Thymus (tissue), 14 donors: ENCODE data around the gene C16orf82. TPM values are rescaled to one million over a fixed set of nuclear protein-coding genes. Genes with fewer than 3 reads are reported as not detected.

Experiments
- DNase-seq, 9 donors: peaks; one replicate each; pipeline ENCODE4 v3.0.0-alpha.2; 2013; ENCODE audit warnings: low spot score in 9 of 9, low read depth in 6 of 9, missing footprints in 1 of 9
- H3K27ac ChIP-seq, 2 donors: one replicate each; pipeline ENCODE4 v1.5.1; 2013; ENCODE audit warnings: control low read depth in 1 of 2, low read depth in 1 of 2, low read length in 1 of 2, mild to moderate bottlenecking in 1 of 2, moderate library complexity in 1 of 2
- H3K27me3 ChIP-seq, 2 donors: one replicate each; pipeline ENCODE4 v1.5.1; 2013; ENCODE audit warnings: low read length in 1 of 2; ENCODE audit not compliant: control insufficient read depth in 2 of 2, insufficient read depth in 1 of 2
- H3K36me3 ChIP-seq, 2 donors: one replicate each; pipeline ENCODE4 v1.5.1; 2013; ENCODE audit warnings: low read length in 1 of 2, mild to moderate bottlenecking in 1 of 2, moderate library complexity in 1 of 2; ENCODE audit not compliant: control insufficient read depth in 2 of 2, insufficient read depth in 2 of 2
- H3K4me1 ChIP-seq, 2 donors: one replicate each; pipeline ENCODE4 v1.5.1; 2013; ENCODE audit warnings: low read length in 2 of 2; ENCODE audit not compliant: control insufficient read depth in 2 of 2, insufficient read depth in 2 of 2
- H3K4me3 ChIP-seq, 2 donors: one replicate each; pipeline ENCODE4 v1.5.1; 2013; ENCODE audit warnings: low read length in 2 of 2, control low read depth in 1 of 2, mild to moderate bottlenecking in 1 of 2
- H3K9me3 ChIP-seq, 2 donors: one replicate each; pipeline ENCODE4 v1.5.1; 2013; ENCODE audit warnings: low read length in 1 of 2, mild to moderate bottlenecking in 1 of 2; ENCODE audit not compliant: control insufficient read depth in 2 of 2, insufficient read depth in 1 of 2
- WGBS: extraction: QIAGEN DNeasy Blood & Tissue Kit; methylation state at CpG from one replicate; pipeline ENCODE4 v1.1.7; 2013; 5-methylcytosine and 5-hydroxymethylcytosine counted together
- long read RNA-seq, 10 donors: transcript quantifications; one replicate each; lab custom pipeline, GENCODE V29; 2026
- polyA plus RNA-seq: library from polyadenylated mRNA; stranded (reverse); fragments of 200-250 nt; gene quantifications from one replicate; pipeline ENCODE4 v1.2.3, GENCODE V29; 2013
- total RNA-seq: library from RNA; stranded (reverse); fragments of 120-200 nt; gene quantifications from one replicate; pipeline ENCODE4 v1.2.4, GENCODE V29; 2013
- donor health status: healthy.

The C16orf82 gene
- not detected for total RNA-seq
- polyA plus RNA-seq = 0.05 TPM
- long read RNA-seq, donor 1 = 0 reads
- long read RNA-seq, donor 2 = 0 reads
- long read RNA-seq, donor 3 = 0 reads
- long read RNA-seq, donor 4 = 0 reads
- long read RNA-seq, donor 5, partial matches to known transcripts = 0 of 1 reads
- long read RNA-seq, donor 5, other reads (novel, unspliced or antisense) = 0 of 1 reads
- long read RNA-seq, donor 6 = 0 reads
- long read RNA-seq, donor 7, partial matches to known transcripts = 0 of 1 reads
- long read RNA-seq, donor 7, other reads (novel, unspliced or antisense) = 0 of 1 reads
- long read RNA-seq, donor 8, partial matches to known transcripts = 0 of 1 reads
- long read RNA-seq, donor 8, other reads (novel, unspliced or antisense) = 0 of 1 reads
- long read RNA-seq, donor 9 = 0 reads
- long read RNA-seq, donor 10, partial matches to known transcripts = 0 of 2 reads
- long read RNA-seq, donor 10, other reads (novel, unspliced or antisense) = 0 of 2 reads

DNA sequence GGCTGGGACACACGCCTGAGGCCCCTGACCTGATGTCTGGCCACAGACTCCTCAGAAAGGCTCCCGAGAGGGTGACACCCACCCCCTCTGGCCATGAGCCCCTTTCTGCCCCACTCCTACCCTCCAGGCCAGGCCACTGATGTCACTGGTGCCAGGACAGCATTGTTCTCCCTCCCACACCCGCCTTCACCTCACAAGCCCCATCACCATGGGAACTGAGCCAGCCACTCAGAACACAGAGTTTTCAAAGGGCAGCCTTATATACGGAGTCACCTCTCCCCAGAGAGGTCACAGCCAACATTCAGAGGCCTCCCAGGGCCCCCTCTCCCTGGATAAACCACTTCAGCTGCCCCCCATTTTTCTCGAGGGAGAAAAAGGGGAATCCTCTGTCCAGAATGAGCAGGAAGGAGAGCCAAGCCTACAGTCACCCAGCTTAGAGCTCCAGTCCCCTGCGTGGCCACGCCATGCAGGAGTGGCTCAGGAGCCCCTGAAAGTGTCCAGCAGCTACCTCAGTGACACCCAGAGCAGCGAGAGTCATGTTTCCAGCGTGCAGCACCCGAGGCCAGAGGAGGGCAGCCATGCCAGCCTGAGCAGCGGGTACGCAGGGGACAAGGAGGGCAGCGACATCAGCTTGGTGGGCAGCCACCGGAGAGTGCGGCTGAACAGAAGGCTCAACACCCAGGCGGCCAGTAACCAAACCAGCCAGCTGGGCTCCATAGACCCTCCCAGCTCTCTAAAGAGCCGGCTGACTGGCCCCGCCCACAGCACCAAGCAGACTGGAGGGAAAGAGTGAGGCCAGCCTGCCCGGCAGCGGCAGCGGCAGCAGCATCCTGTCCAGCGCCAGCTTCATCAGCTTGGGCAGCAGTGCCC is at the start of gene C16orf82:
TSS of gene C16orf82 (plus strand) at position 260 of the 870 bp plus-strand sequence.
- no peak for DNase-seq
- WGBS = 58% methylated on average over 22 of the region's 22 CpGs
- Histone ChIP-seq H3K4me1 (no peaks in the 10 kb centered on the region), H3K27me3 (peaks cover 0 to 9% of the 10 kb centered on the region in 2 donors), H3K27ac (no peak within 1 kb of the TSS), H3K4me3 (no peak within 1 kb of the TSS), H3K36me3 (no peaks in the 10 kb centered on the region), H3K9me3 (no peaks in the 10 kb centered on the region)

DNA sequence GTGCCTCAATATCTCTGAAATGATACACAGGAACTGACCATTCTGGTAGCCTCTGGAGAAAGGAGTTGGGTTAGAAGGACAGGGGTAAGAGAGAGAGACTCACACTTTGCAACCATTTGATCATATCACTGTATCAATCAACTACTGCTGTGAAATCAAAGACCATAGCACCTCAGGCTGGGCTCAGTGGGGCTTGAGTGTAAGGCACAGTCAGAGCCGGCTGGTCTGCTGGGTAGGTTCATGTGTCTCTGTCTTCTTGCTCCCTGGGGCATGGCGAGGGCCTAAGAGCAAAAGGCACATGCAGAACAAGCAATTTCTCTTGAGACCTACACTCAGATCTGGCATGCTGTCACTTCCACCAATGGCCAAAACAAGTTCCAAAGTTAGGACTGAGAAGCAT is 46.7 kb upstream of the C16orf82 start:
- Histone ChIP-seq H3K27me3 (no peaks in the 10 kb centered on the region), H3K4me1 (no peaks in the 10 kb centered on the region), H3K9me3 (no peaks in the 10 kb centered on the region), H3K27ac (no peak overlapping the region), H3K4me3 (no peak overlapping the region), H3K36me3 (no peaks in the 10 kb centered on the region)
- no peak for DNase-seq
- WGBS = 94% methylated on average over 2 of the region's 2 CpGs

DNA sequence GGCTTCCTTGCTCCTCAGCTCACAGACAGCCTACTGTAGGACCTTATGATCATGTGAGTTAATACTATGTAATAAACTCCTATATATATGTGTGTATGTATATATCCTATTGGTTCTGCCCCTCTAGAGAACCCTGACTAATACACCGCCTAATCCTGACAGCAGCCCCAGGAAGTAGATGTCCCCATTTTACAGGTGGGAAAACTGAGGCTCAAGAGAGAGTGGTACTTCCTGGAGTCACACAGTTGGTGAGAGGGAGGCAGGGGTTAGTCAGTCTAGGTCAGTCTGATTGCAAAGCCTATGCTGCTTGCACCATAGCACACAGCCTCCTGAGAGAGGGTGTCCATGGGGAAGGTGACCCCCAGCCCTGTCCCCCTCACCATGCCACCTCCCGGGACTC is 42.7 kb upstream of the C16orf82 start:
- Histone ChIP-seq H3K27me3 (no peaks in the 10 kb centered on the region), H3K4me1 (no peaks in the 10 kb centered on the region), H3K27ac (no peak overlapping the region), H3K9me3 (no peaks in the 10 kb centered on the region), H3K36me3 (no peaks in the 10 kb centered on the region), H3K4me3 (no peak overlapping the region)
- 95% methylated on average over 2 of the region's 2 CpGs for WGBS
- DNase-seq = no peak

DNA sequence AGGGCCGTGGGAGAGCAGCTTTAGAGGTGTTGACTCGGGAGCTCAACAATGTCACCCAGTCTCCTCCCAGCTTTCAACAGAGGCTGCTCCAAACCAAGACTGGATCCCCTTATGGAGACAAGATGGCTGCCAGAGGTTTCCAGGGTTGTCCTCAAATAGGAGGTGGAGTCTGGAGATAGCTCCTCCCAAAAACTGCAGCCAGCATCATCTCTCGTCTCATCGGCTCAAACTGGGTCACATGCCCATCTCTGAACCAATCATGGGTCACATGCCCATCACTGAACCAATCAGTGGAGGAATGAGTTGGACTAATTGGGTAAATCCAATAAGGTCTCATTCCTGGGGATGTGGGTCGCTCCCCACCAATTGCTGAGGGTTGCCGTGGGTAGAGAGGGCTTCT is 41.1 kb upstream of the C16orf82 start:
- Histone ChIP-seq H3K27me3 (no peaks in the 10 kb centered on the region), H3K9me3 (no peaks in the 10 kb centered on the region), H3K4me1 (no peaks in the 10 kb centered on the region), H3K4me3 (no peak overlapping the region), H3K36me3 (no peaks in the 10 kb centered on the region), H3K27ac (no peak overlapping the region)
- DNase-seq = no peak
- 81% methylated on average over 6 of the region's 6 CpGs for WGBS

DNA sequence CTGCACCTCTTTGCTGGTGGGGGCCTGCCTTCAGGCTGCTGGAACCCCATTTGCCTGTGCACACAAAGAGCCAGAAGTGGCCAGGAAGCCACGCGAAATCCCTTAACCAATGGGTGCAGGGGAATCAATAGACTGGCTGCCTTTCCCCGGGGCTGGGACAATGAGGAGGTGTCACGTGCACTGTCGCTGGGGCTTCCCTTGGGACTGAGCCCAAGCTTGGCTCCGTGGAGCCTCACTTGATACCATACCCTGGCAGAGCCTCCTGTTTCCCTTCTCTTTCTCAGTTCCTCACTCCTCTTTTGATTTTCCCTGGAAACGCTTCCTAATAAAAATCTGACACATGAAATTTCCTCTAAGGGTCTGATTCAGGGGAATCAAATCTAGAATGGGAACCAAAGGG is 38.8 kb upstream of the C16orf82 start:
- Histone ChIP-seq H3K27me3 (no peaks in the 10 kb centered on the region), H3K4me3 (no peak overlapping the region), H3K36me3 (no peaks in the 10 kb centered on the region), H3K27ac (no peak overlapping the region), H3K4me1 (no peaks in the 10 kb centered on the region), H3K9me3 (no peaks in the 10 kb centered on the region)
- DNase-seq = no peak
- 83% methylated on average over 7 of the region's 7 CpGs for WGBS

DNA sequence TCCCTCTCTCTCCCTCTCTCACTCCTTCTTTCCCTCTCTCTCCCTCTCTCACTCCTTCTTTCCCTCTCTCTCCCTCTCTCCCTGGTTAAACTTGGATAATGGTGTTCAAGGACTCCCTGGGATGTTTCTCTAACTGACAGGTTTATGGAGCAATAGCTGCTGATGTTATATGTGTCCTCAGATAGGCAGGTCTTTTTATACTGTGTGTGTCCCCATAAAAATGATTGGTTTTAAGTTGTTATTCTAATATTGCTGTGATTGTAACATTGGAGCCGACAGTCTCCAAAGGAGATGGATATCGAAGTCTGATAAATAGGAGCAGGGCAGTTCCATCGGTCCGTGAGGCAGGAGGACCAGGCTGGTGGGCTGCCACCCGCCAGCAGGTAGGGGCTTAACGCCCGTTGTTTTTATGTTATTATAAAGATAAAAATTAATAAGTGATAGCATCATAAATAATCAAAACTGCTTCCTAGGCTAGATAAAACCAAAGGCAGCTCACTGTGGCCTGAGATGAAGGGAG is 38.1 kb upstream of the C16orf82 start:
- Histone ChIP-seq H3K4me3 (no peak overlapping the region), H3K36me3 (no peaks in the 10 kb centered on the region), H3K27me3 (no peaks in the 10 kb centered on the region), H3K27ac (no peak overlapping the region), H3K9me3 (no peaks in the 10 kb centered on the region), H3K4me1 (no peaks in the 10 kb centered on the region)
- WGBS = 94% methylated on average over 7 of the region's 7 CpGs
- DNase-seq = no peak

DNA sequence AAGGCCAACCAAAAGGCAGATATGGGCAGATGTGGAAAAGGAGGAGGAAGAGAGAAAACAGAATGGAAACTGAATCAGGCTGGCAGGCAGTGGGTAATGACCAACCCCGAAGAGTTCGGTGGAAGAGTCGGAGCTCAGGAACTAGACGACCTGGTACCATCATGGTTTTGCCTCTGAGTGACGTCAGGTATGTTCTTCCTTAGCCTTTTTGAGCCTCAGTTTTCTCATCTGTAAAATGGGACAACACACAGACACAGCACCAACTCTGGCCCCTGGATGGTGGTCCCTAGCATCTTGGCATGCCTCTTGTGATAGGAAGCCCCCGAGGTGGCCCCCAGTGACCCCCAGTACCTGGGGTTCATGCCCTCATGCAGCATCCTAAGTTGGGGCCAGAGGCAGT is 37.2 kb upstream of the C16orf82 start:
- H3K36me3 ChIP-seq = no peaks in the 10 kb centered on the region
- H3K4me3 ChIP-seq = no peak overlapping the region
- H3K4me1 ChIP-seq = no peaks in the 10 kb centered on the region
- WGBS = 92% methylated on average over 6 of the region's 6 CpGs
- H3K27ac ChIP-seq = no peak overlapping the region
- DNase-seq = no peak
- H3K27me3 ChIP-seq = no peaks in the 10 kb centered on the region
- no peaks in the 10 kb centered on the region for H3K9me3 ChIP-seq

DNA sequence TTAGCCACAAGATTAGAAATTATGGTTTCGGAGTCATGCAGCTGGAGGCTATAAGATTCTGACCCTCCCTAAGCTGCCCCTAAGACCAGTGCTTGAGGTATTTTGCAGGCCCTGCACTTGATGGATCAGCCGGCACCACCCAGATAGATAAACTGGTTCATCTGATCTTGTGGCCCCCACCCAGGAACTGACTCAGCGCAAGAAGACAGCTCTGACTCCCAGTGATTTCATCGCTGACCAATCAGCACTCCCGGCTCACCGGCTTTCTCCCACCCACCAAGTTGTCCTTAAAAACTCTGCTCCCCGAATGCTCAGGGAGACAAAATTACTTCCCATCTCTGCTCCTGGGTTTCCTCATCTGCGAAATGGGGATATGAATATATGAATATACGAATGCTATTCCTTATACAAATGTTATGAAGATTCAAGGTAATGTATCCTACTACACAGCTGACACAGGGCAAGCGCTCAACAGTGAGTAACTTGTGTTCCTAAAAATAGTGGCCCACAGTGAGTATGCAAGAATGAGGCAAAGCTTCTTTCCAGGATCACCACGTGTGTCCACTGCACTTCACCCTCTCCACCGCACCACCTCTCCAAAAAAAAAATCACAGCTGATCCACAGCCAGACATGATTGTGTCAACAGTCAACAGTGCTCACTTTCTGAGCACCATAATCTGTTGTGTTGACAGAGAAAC is 33.3 kb upstream of the C16orf82 start:
- DNase-seq = no peak
- Histone ChIP-seq H3K4me3 (no peak overlapping the region), H3K36me3 (no peaks in the 10 kb centered on the region), H3K27ac (no peak overlapping the region), H3K27me3 (no peaks in the 10 kb centered on the region), H3K4me1 (no peaks in the 10 kb centered on the region), H3K9me3 (no peaks in the 10 kb centered on the region)
- 96% methylated on average over 12 of the region's 12 CpGs for WGBS
